SK-N-MC (cell line): ENCODE measurements around the gene AOPEP.

Experiments used
- DNase-seq: peaks from one replicate; pipeline ENCODE4 v3.0.0-alpha.2; 2011; ENCODE audit warnings: low read depth, low spot score
- H3K27ac ChIP-seq: fragments of 200-600 bp; sonication (generic); 2 replicates; pipeline ENCODE4 v1.5.1; 2016; ENCODE audit warnings: mixed run types
- H3K36me3 ChIP-seq: fragments of 200-600 bp; sonication (generic); 2 replicates; pipeline ENCODE4 v1.6.1; 2017; ENCODE audit warnings: antibody characterized with exemption, low read length, mixed read lengths; ENCODE audit not compliant: insufficient read depth
- H3K4me3 ChIP-seq: fragments of 200-600 bp; sonication (generic); 2 replicates; pipeline ENCODE4 v1.5.1; 2016
- H3K9ac ChIP-seq: fragments of 200-600 bp; sonication (generic); 2 replicates; pipeline ENCODE4 v1.8.0; 2017; ENCODE audit warnings: mixed run types, mixed read lengths; ENCODE audit not compliant: insufficient read length
- H3K9me3 ChIP-seq: fragments of 200-600 bp; sonication (generic); 2 replicates; pipeline ENCODE4 v1.6.1; 2017; ENCODE audit warnings: low read depth, mild to moderate bottlenecking, antibody characterized with exemption, low read length, moderate library complexity, mixed read lengths
- EZH2 ChIP-seq: fragments of 200-600 bp; sonication (generic); IDR thresholded peaks from one replicate; pipeline ENCODE4 v1.6.1; 2017; ENCODE audit warnings: antibody characterized with exemption
- FOXP2 ChIP-seq: optimal IDR thresholded peaks from 2 replicates; pipeline ENCODE3; 2011; ENCODE audit warnings: mild to moderate bottlenecking, moderate library complexity; ENCODE audit not compliant: insufficient read depth; ENCODE audit errors: extremely low read length, control extremely low read depth
- POLR2AphosphoS5 ChIP-seq: IDR thresholded peaks from 2 replicates; pipeline ENCODE4 v1.6.1; 2012; ENCODE audit warnings: mild to moderate bottlenecking, low read depth, low read length, borderline replicate concordance

Gene AOPEP

GRCh38 chr9:94821098-94821887 is 94.8 kb downstream of the AOPEP start:
- no peak for DNase-seq
- H3K9ac ChIP-seq: no peak overlapping the region
- no peak for TF ChIP-seq FOXP2
- H3K36me3 ChIP-seq: no peaks in the 10 kb centered on the region
- no peaks in the 10 kb centered on the region for H3K9me3 ChIP-seq
- no peak overlapping the region for H3K27ac ChIP-seq
- H3K4me3 ChIP-seq: no peak overlapping the region

GRCh38 chr9:94822273-94822672 is 95.8 kb downstream of the AOPEP start:
- Histone ChIP-seq H3K9ac (no peak overlapping the region), H3K9me3 (no peaks in the 10 kb centered on the region), H3K4me3 (no peak overlapping the region), H3K27ac (no peak overlapping the region), H3K36me3 (no peaks in the 10 kb centered on the region)
- no peak for DNase-seq
- TF ChIP-seq FOXP2: no peak
- no peak for TF ChIP-seq EZH2
- TF ChIP-seq POLR2AphosphoS5: no peak

DNA sequence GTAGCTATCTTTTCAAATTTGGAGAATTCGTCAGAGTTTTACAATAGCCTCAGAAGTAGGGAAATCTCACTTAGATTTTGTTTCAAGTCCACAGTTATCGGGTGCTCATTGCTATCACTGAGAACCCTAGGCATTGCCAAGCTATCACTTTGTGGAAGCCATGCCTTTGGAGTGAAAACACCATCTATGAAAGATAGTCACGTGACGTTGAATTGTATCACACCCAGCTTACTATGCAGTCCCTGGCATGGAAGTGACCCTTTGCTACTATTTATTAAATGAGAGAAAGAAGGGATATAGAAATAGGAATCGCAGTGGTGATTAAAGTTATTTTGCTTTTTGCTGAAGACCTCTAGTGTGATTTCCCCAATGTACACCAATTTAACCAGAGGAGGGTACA is 97.2 kb downstream of the AOPEP start:
- TF ChIP-seq POLR2AphosphoS5 (no peak), FOXP2 (no peak), EZH2 (no peak)
- no peak overlapping the region for H3K4me3 ChIP-seq
- H3K9me3 ChIP-seq: no peaks in the 10 kb centered on the region
- no peak for DNase-seq
- no peak overlapping the region for H3K27ac ChIP-seq
- H3K36me3 ChIP-seq: no peaks in the 10 kb centered on the region
- H3K9ac ChIP-seq: no peak overlapping the region

DNA sequence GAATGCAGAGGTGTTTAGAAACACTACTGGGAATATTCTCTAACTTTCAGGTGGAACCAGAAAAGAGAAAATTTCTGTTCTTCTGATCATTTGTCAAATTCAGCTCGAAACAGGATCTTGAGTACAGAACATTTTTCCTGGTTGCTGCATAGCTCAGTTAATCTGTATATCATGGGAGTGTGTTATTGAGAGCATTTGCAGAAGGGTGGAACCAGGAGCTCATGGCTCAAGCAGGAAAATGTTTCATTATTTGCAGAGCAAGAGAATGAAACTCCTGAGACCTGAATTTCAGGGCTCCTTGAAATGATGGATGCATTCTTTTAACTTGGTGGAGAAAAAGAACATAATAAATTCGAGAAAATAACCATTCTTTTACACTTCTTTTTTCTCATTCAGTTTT is 97.9 kb downstream of the AOPEP start:
- no peak for DNase-seq
- Histone ChIP-seq H3K27ac (no peak overlapping the region), H3K9me3 (no peaks in the 10 kb centered on the region), H3K9ac (no peak overlapping the region), H3K4me3 (no peak overlapping the region), H3K36me3 (no peaks in the 10 kb centered on the region)
- TF ChIP-seq POLR2AphosphoS5 (no peak), EZH2 (no peak), FOXP2 (no peak)

DNA sequence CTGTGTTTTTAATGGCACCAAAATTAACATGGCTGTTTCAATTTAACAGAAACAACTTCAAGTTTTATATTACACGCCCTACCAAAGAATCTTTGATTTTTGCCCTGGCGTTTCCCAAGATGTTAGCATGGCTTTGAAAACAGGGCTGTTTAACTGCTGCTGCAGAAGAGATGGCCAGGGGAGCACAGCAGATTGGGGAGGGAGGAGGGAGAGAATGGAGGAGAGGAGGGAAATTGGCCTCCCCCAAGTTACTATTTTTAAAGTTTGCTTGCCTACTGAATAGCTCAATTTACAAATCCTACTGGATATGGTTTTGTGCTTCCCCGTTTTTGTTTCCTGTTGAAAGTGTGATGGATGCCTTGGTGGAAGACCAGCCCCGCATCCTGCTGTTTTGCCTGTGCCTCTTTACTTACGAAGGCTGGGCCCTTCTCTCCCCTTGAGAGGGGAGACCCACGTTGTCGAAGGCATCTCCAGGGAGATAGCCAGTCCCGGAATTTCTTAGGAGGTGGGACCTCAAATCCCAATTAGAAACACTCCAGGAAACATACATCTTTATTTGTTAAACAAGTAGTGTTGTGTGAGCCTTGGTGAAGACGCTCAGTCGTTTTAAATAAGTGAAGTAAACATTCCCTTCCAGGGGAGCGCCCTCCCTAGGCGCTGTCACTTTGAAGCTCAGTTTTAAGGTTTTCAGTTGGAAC is 98.6 kb downstream of the AOPEP start:
- Histone ChIP-seq H3K27ac (no peak overlapping the region), H3K4me3 (no peak overlapping the region), H3K9ac (no peak overlapping the region), H3K36me3 (no peaks in the 10 kb centered on the region), H3K9me3 (no peaks in the 10 kb centered on the region)
- DNase-seq: no peak
- TF ChIP-seq FOXP2: no peak
- no peak for TF ChIP-seq EZH2
- no peak for TF ChIP-seq POLR2AphosphoS5

GRCh38 chr9:94825611-94825958 is 99.1 kb downstream of the AOPEP start:
- H3K27ac ChIP-seq: no peak overlapping the region
- no peak for TF ChIP-seq FOXP2
- no peak for TF ChIP-seq POLR2AphosphoS5
- no peak for TF ChIP-seq EZH2
- H3K9me3 ChIP-seq: no peaks in the 10 kb centered on the region
- no peak for DNase-seq
- no peaks in the 10 kb centered on the region for H3K36me3 ChIP-seq
- H3K9ac ChIP-seq: no peak overlapping the region
- H3K4me3 ChIP-seq: no peak overlapping the region

GRCh38 chr9:94826044-94826443 is 99.5 kb downstream of the AOPEP start:
- no peaks in the 10 kb centered on the region for H3K36me3 ChIP-seq
- no peak overlapping the region for H3K4me3 ChIP-seq
- no peak for DNase-seq
- H3K9ac ChIP-seq: no peak overlapping the region
- H3K27ac ChIP-seq: no peak overlapping the region
- TF ChIP-seq EZH2: no peak
- TF ChIP-seq POLR2AphosphoS5: no peak
- TF ChIP-seq FOXP2: no peak
- no peaks in the 10 kb centered on the region for H3K9me3 ChIP-seq

DNA sequence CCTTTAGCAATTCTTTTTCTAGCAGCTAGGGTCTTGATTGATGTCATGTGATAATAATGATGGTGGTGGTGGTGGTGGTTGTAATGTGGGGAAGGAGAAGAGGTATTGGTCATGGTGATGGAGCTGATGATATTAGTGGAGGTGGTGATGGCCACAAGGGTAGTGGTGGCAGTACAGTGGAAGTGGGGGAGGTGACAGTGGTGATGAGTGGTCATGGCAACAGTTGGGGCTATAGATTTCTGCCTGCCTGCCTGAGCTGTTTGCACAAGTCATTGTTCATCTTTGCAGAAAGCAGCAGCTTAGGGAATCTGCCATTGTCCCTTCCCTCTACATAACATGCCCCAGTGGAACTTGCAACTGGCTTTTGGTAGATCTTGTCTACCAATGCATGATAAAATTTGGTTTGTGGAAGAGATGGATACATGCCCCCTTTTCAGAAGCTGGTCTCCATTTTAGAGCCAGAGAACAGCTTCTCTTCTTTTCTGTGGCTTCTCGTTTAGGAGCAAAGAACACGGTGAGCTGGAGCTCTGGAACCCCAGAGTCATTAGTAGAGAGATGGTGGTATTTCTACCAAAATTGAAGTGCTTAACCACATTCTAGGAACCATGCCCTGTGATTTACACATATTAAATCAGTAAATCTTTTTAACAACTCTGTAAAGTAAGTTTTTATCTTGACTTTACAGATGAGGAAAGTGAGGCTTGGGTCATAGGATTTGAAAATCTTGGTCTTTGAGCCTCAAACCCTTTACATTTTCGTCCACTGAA is 100.3 kb downstream of the AOPEP start:
- no peak overlapping the region for H3K4me3 ChIP-seq
- no peaks in the 10 kb centered on the region for H3K9me3 ChIP-seq
- H3K27ac ChIP-seq: no peak overlapping the region
- H3K9ac ChIP-seq: no peak overlapping the region
- no peak for TF ChIP-seq FOXP2
- TF ChIP-seq EZH2: no peak
- TF ChIP-seq POLR2AphosphoS5: no peak
- no peak for DNase-seq
- no peaks in the 10 kb centered on the region for H3K36me3 ChIP-seq
